H1 (cell line): ENCODE data around the gene AP3M1. TPM values are rescaled to one million over a fixed set of nuclear protein-coding genes. Genes with fewer than 3 reads are reported as not detected.

Source experiments
- CTCF ChIA-PET: fragments of 300-600 bp; sonication (Branson Sonifier 250); formaldehyde crosslinking; loops from one replicate; lab custom pipeline; 2021; ENCODE audit not compliant: partially characterized antibody; lab: Charles Lee
- POLR2A ChIA-PET: fragments of 300-600 bp; sonication (Branson Sonifier 250); formaldehyde crosslinking; loops from one replicate; lab custom pipeline; 2021; ENCODE audit warnings: inconsistent platforms; ENCODE audit not compliant: partially characterized antibody; lab: Charles Lee
- DNase-seq, 2 experiments: peaks; one replicate each; pipeline versions ENCODE4 v3.0.0 to v3.0.0-alpha.2; 2010 to 2022; ENCODE audit warnings: low spot score in 2 of 2, low read depth in 1 of 2, mixed read lengths in 1 of 2
- FAIRE-seq: peaks from 2 replicates; lab custom pipeline; 2011; peaks lifted over from hg19 to GRCh38; lab: Jason Lieb, UNC
- H2AFZ ChIP-seq: 2 replicates; pipeline ENCODE4 v1.8.1; 2012; ENCODE audit warnings: low read length, inconsistent platforms
- H2AK5ac ChIP-seq: 2 replicates; pipeline ENCODE4 v1.6.1; 2013; ENCODE audit warnings: low read depth, low read length
- H2BK120ac ChIP-seq: replicated peaks from 2 replicates; pipeline ENCODE3; 2013; ENCODE audit warnings: low read depth, low read length, inconsistent platforms
- H2BK12ac ChIP-seq: 2 replicates; pipeline ENCODE4 v1.6.1; 2013; ENCODE audit warnings: low read depth, low read length
- H2BK15ac ChIP-seq: 2 replicates; pipeline ENCODE4 v1.6.1; 2013; ENCODE audit warnings: low read length
- H2BK20ac ChIP-seq: 2 replicates; pipeline ENCODE4 v1.6.1; 2013; ENCODE audit warnings: low read length
- H2BK5ac ChIP-seq: 2 replicates; pipeline ENCODE4 v1.6.1; 2013; ENCODE audit warnings: low read depth, low read length
- H3K14ac ChIP-seq: 2 replicates; pipeline ENCODE4 v1.6.1; 2013; ENCODE audit warnings: inconsistent platforms; ENCODE audit not compliant: insufficient read length
- H3K18ac ChIP-seq: 2 replicates; pipeline ENCODE4 v1.6.1; 2013; ENCODE audit warnings: low read length; ENCODE audit errors: extremely low read depth
- H3K23ac ChIP-seq: 2 replicates; pipeline ENCODE4 v1.6.1; 2013; ENCODE audit warnings: inconsistent platforms; ENCODE audit not compliant: insufficient read length
- H3K23me2 ChIP-seq: 2 replicates; pipeline ENCODE4 v1.6.1; 2013; ENCODE audit warnings: low read depth, low read length
- H3K27ac ChIP-seq: 2 replicates; pipeline ENCODE4 v1.6.1; 2011; ENCODE audit warnings: low read depth, low read length, inconsistent platforms
- H3K27me3 ChIP-seq, 4 experiments: replicated peaks in 1 of 4; 1 replicate in 1 of 4; 2 replicates in 3 of 4; pipeline versions ENCODE4 v1.6.1 to v1.8.1; 2011 to 2013; ENCODE audit warnings: low read length in 3 of 4, mild to moderate bottlenecking in 3 of 4, inconsistent platforms in 2 of 4, mixed read lengths in 2 of 4, moderate library complexity in 1 of 4; ENCODE audit not compliant: control insufficient read depth in 3 of 4, insufficient read depth in 3 of 4; ENCODE audit errors: extremely low read depth in 1 of 4
- H3K36me3 ChIP-seq, 4 experiments: 2 replicates each; pipeline versions ENCODE4 v1.6.1 to v1.8.1; 2011 to 2013; ENCODE audit warnings: mild to moderate bottlenecking in 4 of 4, low read length in 3 of 4, moderate library complexity in 2 of 4, control low read depth in 1 of 4, inconsistent platforms in 1 of 4; ENCODE audit not compliant: insufficient read depth in 4 of 4, control insufficient read depth in 2 of 4
- H3K4ac ChIP-seq: replicated peaks from 2 replicates; pipeline ENCODE3; 2013; ENCODE audit warnings: low read length, low read depth, mixed read lengths, inconsistent platforms; ENCODE audit not compliant: insufficient read length
- H3K4me1 ChIP-seq, 4 experiments: replicated peaks in 1 of 4; 1 replicate in 1 of 4; 2 replicates in 3 of 4; pipeline versions ENCODE4 v1.6.1 to v1.8.1; 2011 to 2013; ENCODE audit warnings: low read length in 3 of 4, inconsistent platforms in 2 of 4, mixed read lengths in 1 of 4; ENCODE audit not compliant: insufficient read depth in 4 of 4, control insufficient read depth in 3 of 4
- H3K4me2 ChIP-seq, 2 experiments: 2 replicates each; pipeline versions ENCODE4 v1.6.1 to v1.8.1; 2011 to 2013; ENCODE audit warnings: low read depth in 2 of 2, low read length in 2 of 2, control low read depth in 1 of 2, inconsistent platforms in 1 of 2, mild to moderate bottlenecking in 1 of 2; ENCODE audit not compliant: insufficient read depth in 1 of 2
- H3K4me3 ChIP-seq, 4 experiments: fragments of 200-600, 300-600 bp in 1 of 4; sonication (generic), shearing (Covaris generic), sonication (Bioruptor Twin) in 1 of 4; 2 replicates each; pipeline versions ENCODE4 v1.5.1 to v1.8.1; 2011 to 2016; ENCODE audit warnings: low read length in 4 of 4, low read depth in 3 of 4, control low read depth in 2 of 4, inconsistent platforms in 2 of 4, mild to moderate bottlenecking in 2 of 4, mixed read lengths in 1 of 4, moderate library complexity in 1 of 4; ENCODE audit not compliant: insufficient read depth in 2 of 4; ENCODE audit errors: extremely low read depth in 1 of 4
- H3K56ac ChIP-seq: replicated peaks from 2 replicates; pipeline ENCODE3; 2013; ENCODE audit warnings: low read depth, mild to moderate bottlenecking, mixed read lengths, low read length, inconsistent platforms; ENCODE audit not compliant: insufficient read length
- H3K79me1 ChIP-seq: 2 replicates; pipeline ENCODE4 v1.6.1; 2013; ENCODE audit warnings: low read depth, low read length, control low read depth
- H3K79me2 ChIP-seq, 2 experiments: 2 replicates each; pipeline versions ENCODE4 v1.6.1 to v1.8.1; 2012 to 2013; ENCODE audit warnings: low read length in 2 of 2, mild to moderate bottlenecking in 2 of 2, inconsistent platforms in 1 of 2; ENCODE audit not compliant: insufficient read depth in 2 of 2, control insufficient read depth in 1 of 2
- H3K9ac ChIP-seq, 4 experiments: replicated peaks in 1 of 4; 1 replicate in 1 of 4; 2 replicates in 3 of 4; pipeline versions ENCODE4 v1.6.1 to v1.8.1; 2011 to 2013; ENCODE audit warnings: low read depth in 3 of 4, low read length in 3 of 4, control low read depth in 2 of 4, mild to moderate bottlenecking in 2 of 4, moderate library complexity in 2 of 4, inconsistent platforms in 1 of 4; ENCODE audit errors: extremely low read depth in 1 of 4
- H3K9me3 ChIP-seq, 2 experiments: 2 replicates each; pipeline versions ENCODE4 v1.6.1 to v1.8.1; 2012 to 2013; ENCODE audit warnings: mild to moderate bottlenecking in 2 of 2, moderate library complexity in 2 of 2, control low read depth in 1 of 2, inconsistent platforms in 1 of 2, low read depth in 1 of 2, low read length in 1 of 2, mixed read lengths in 1 of 2; ENCODE audit not compliant: insufficient read depth in 2 of 2
- H4K20me1 ChIP-seq, 2 experiments: replicated peaks in 1 of 2; 2 replicates each; pipeline versions ENCODE3 to v1.8.1; 2011 to 2013; ENCODE audit warnings: inconsistent platforms in 2 of 2, low read length in 2 of 2, mild to moderate bottlenecking in 1 of 2; ENCODE audit not compliant: insufficient read depth in 2 of 2, control insufficient read depth in 1 of 2
- H4K5ac ChIP-seq: 2 replicates; pipeline ENCODE4 v1.6.1; 2013; ENCODE audit warnings: low read length, low read depth, mixed read lengths, inconsistent platforms; ENCODE audit not compliant: insufficient read length
- H4K8ac ChIP-seq: 2 replicates; pipeline ENCODE4 v1.8.0; 2013; ENCODE audit warnings: mild to moderate bottlenecking, moderate library complexity, low read length, inconsistent platforms; ENCODE audit not compliant: insufficient read depth; ENCODE audit errors: extremely low read depth
- H4K91ac ChIP-seq: replicated peaks from 2 replicates; pipeline ENCODE3; 2013; ENCODE audit warnings: low read length, mixed read lengths, inconsistent platforms; ENCODE audit not compliant: insufficient read length
- ATF2 ChIP-seq: IDR thresholded peaks from 2 replicates; pipeline ENCODE4 v1.6.1; 2012; ENCODE audit warnings: low read length, inconsistent platforms
- EZH2 ChIP-seq: fragments of 200-600 bp; sonication (generic); IDR thresholded peaks from 2 replicates; pipeline ENCODE4 v1.7.1; 2012; ENCODE audit warnings: low read depth, mild to moderate bottlenecking, moderate library complexity, low read length, inconsistent platforms; ENCODE audit not compliant: severe bottlenecking
- PHF8 ChIP-seq: fragments of 200-600 bp; sonication (generic); conservative IDR thresholded peaks from 2 replicates; pipeline ENCODE4 v1.7.1; 2012; ENCODE audit warnings: low read depth, mild to moderate bottlenecking, inconsistent platforms, low read length, moderate library complexity
- POLR2A ChIP-seq, 2 experiments: IDR thresholded peaks; 1 replicate in 1 of 2; 2 replicates in 1 of 2; pipeline ENCODE4 v1.6.1; 2011; ENCODE audit warnings: low read depth in 2 of 2, low read length in 2 of 2, mild to moderate bottlenecking in 2 of 2; ENCODE audit errors: control extremely low read depth in 1 of 2
- SP2 ChIP-seq: IDR thresholded peaks from 2 replicates; pipeline ENCODE4 v1.6.1; 2012; ENCODE audit warnings: mild to moderate bottlenecking, low read length, inconsistent platforms
- WGBS, 2 experiments: shearing (Covaris generic) in 1 of 2; methylation state at CpG; one replicate each; pipeline versions ENCODE4 v1.1.6 to v1.1.7; 2013 to 2015; ENCODE audit warnings: low lambda C conversion rate in 2 of 2, mixed read lengths in 2 of 2, inconsistent platforms in 1 of 2, low coverage in 1 of 2, missing lambda C conversion rate in 1 of 2; ENCODE audit not compliant: insufficient replicate concordance in 2 of 2, insufficient coverage in 1 of 2, insufficient read length in 1 of 2; ENCODE audit errors: extremely low coverage in 1 of 2, missing lambda C conversion rate in 1 of 2; 5-methylcytosine and 5-hydroxymethylcytosine counted together
- long read RNA-seq, 2 experiments: library from RNA in 1 of 2; library from capped mRNA in 1 of 2; stranded (forward); transcript quantifications; one replicate each; pipeline ENCODE4 v2.0.0, GENCODE V29; 2021; ENCODE audit warnings: inconsistent platforms in 1 of 2
- polyA minus RNA-seq, 3 experiments: library from RNA; depleted of rRNA, polyadenylated mRNA; stranded (reverse); fragments of >200 nt; gene quantifications; 1 replicate in 2 of 3; 2 replicates in 1 of 3; pipeline ENCODE4 v1.2.3, GENCODE V29; 2011
- polyA plus RNA-seq, 7 experiments: library from polyadenylated mRNA; depleted of rRNA in 3 of 7; stranded (reverse) in 5 of 7; unstranded in 2 of 7; fragments of >200 nt in 5 of 7; fragments of 200-250 nt in 2 of 7; gene quantifications; 1 replicate in 5 of 7; 2 replicates in 1 of 7; 4 replicates in 1 of 7; pipeline versions ENCODE4 v1.2.1 to v1.2.3, GENCODE V29; 2011 to 2013; ENCODE audit warnings: missing spikeins in 2 of 7, mixed read lengths in 2 of 7
- total RNA-seq: library from RNA; stranded (reverse); fragmentation: NEBNext Ultra II Directional; extraction: Animal tissue kit (Norgen Biotek cat#: 25700); gene quantifications from 2 replicates; pipeline ENCODE4 v1.2.1, GENCODE V29; 2021

AP3M1 gene
- total RNA-seq (38.9 and 41.5 TPM in 2 replicates), polyA plus RNA-seq (2011; rRNA removed) (15.3 and 23.9 TPM in 2 replicates), polyA minus RNA-seq (2011; rRNA and poly(A)+ RNA removed) (41.5 and 54.9 TPM in 2 replicates)
- polyA plus RNA-seq (2011; cell fraction: cytosol; rRNA removed): 28.4 TPM
- 11.6 TPM for polyA plus RNA-seq (2011; cell fraction: nucleus; rRNA removed)
- polyA plus RNA-seq (2012, experiment 1 of 2): 21.7 to 40.7 TPM (median 27.8 TPM) in 4 replicates
- polyA plus RNA-seq (2012, experiment 2 of 2): 2.5 TPM
- polyA plus RNA-seq (2013, experiment 1 of 2): 23.0 TPM
- 23.0 TPM for polyA plus RNA-seq (2013, experiment 2 of 2)
- 27.5 TPM for polyA minus RNA-seq (2011; cell fraction: cytosol; rRNA and poly(A)+ RNA removed)
- 32.2 TPM for polyA minus RNA-seq (2011; cell fraction: nucleus; rRNA and poly(A)+ RNA removed)
- long read RNA-seq, experiment 1, full-length matches to known transcripts: 5 of 38 reads
- long read RNA-seq, experiment 1, partial matches to known transcripts: 10 of 38 reads
- long read RNA-seq, experiment 1, other reads (novel, unspliced or antisense): 23 of 38 reads
- long read RNA-seq, experiment 2, full-length matches to known transcripts: 17 of 33 reads
- long read RNA-seq, experiment 2, partial matches to known transcripts: 6 of 33 reads
- long read RNA-seq, experiment 2, other reads (novel, unspliced or antisense): 10 of 33 reads

GRCh38 chr10:74150204-74150989 is at the start of gene AP3M1:
Gene AP3M1, minus strand, starts transcription at chr10:74150828. Its CDS starts 12,449 bp downstream, at chr10:74138379.
- Histone ChIP-seq H3K36me3 (no peaks in the 10 kb centered on the region), H4K8ac (peak within 1 kb of the TSS; percentile 98), H3K4me1 (peaks cover 0 to 2% (median under 1%) of the 10 kb centered on the region in 4 experiments; a peak in 3 of 7 replicates), H3K79me2 (peaks cover 3 to 66% of the 10 kb centered on the region in 2 experiments; a peak in 3 of 4 replicates), H2BK20ac (no peak within 1 kb of the TSS), H4K5ac (peak within 1 kb of the TSS; percentile 99), H3K79me1 (no peaks in the 10 kb centered on the region; the same call in none of the 2 replicates), H3K9me3 (no peaks in the 10 kb centered on the region), H3K27ac (peak within 1 kb of the TSS; percentile 95), H3K23me2 (peaks cover 12% of the 10 kb centered on the region), H2AK5ac (0 out of 2 replicates have a peak within 1 kb of the TSS, but pooled peaks have one; percentile 28), H2AFZ (peak within 1 kb of the TSS; percentile 81; the same call in 1 of the 2 replicates), H2BK120ac (no peak within 1 kb of the TSS), H2BK15ac (no peak within 1 kb of the TSS; the same call in 1 of the 2 replicates), H2BK5ac (peak within 1 kb of the TSS; percentile 96), H3K4me3 (peak within 1 kb of the TSS; percentile 79 to 98 (median 94)), H3K18ac (peak within 1 kb of the TSS; percentile 94), H3K56ac (peak within 1 kb of the TSS; percentile 80), H3K23ac (no peak within 1 kb of the TSS), H3K14ac (peak within 1 kb of the TSS; percentile 27), H3K4me2 (peak within 1 kb of the TSS; percentile 72 to 75), H2BK12ac (peak within 1 kb of the TSS; percentile 86), H3K4ac (peak within 1 kb of the TSS; percentile 13), H3K27me3 (no peaks in the 10 kb centered on the region), H4K20me1 (peaks cover 0 to 6% of the 10 kb centered on the region in 2 experiments), H3K9ac (peak within 1 kb of the TSS; percentile 84 to 98 (median 92)), H4K91ac (peak within 1 kb of the TSS; percentile 45)
- POLR2A ChIA-PET: interaction anchor here (0.7 to 3.1 kb wide), 18 partner anchors 12 to 950 kb away, joined by 3 to 20 read pairs (median 4); no protein-coding TSS in a partner anchor
- FAIRE-seq (no peak), DNase-seq (peak; percentile 81 to 90)
- WGBS, 2 experiments: 1% methylated on average over 32 of the region's 32 CpGs; no CpG with 5 or more reads in 1 of the 2 experiments
- CTCF ChIA-PET: interaction anchor here (1.0 to 1.6 kb wide), 6 partner anchors 12 to 69 kb away, joined by 3 to 5 read pairs (median 3); no protein-coding TSS in a partner anchor
- no peak for TF ChIP-seq EZH2
- TF ChIP-seq PHF8: peak; percentile 72
- peak in 1 of 2 experiments; percentile 29; a peak in 2 of 3 replicates for TF ChIP-seq POLR2A (IDR thresholded peaks at IDR 0.05; ENCODE audit: control extremely low read depth in 1 of 2, low read depth in 2 of 2, low read length in 2 of 2)
- no peak for TF ChIP-seq SP2
- TF ChIP-seq ATF2: peak; percentile 64; the same call in 1 of the 2 replicates
